ENCODE results near the gene PIN1. TPM values are rescaled to one million over a fixed set of nuclear protein-coding genes. Genes with fewer than 3 reads are reported as not detected.

Gene PIN1
- total and polyA plus RNA-seq, 2 of the 8 experiments (the other 6 are each of a cell fraction or from before 2014, with no cell fraction given): 78.3 to 90.8 TPM

- no peak overlapping the region for H2BK20ac ChIP-seq (ENCODE audit: low read length)
- CTCF ChIA-PET (ENCODE audit: partially characterized antibody): interaction anchor here (3.5 kb wide), 1 partner anchor 9 kb away, joined by 18 read pairs; no protein-coding TSS in a partner anchor
- H2BK120ac ChIP-seq (replicated peaks; ENCODE audit: low read depth, low read length): no peak overlapping the region
- no peak overlapping the region for H3K23ac ChIP-seq (ENCODE audit: insufficient read length)
- H3K27ac ChIP-seq (ENCODE audit: low read depth, low read length): no peak overlapping the region
- no peak overlapping the region for H2BK5ac ChIP-seq (ENCODE audit: low read depth, low read length)
- H3K18ac ChIP-seq (ENCODE audit: extremely low read depth, low read length): no peak overlapping the region
- no peak overlapping the region for H2BK15ac ChIP-seq (ENCODE audit: low read length)
- POLR2A ChIA-PET (ENCODE audit: partially characterized antibody): interaction anchor here (1.0 kb wide), 1 partner anchor 253 kb away, joined by 3 read pairs; no protein-coding TSS in a partner anchor
- no peak for TF ChIP-seq SAP30 (IDR thresholded peaks at IDR 0.05; ENCODE audit: insufficient read depth, insufficient replicate concordance, low read length)
- TF ChIP-seq BRCA1 (IDR thresholded peaks at IDR 0.05; ENCODE audit: low read depth, low read length): no peak
- TF ChIP-seq CHD2 (IDR thresholded peaks at IDR 0.05; ENCODE audit: low read length): no peak
- no peak for TF ChIP-seq SUZ12 (IDR thresholded peaks at IDR 0.05; ENCODE audit: low read length)
- TF ChIP-seq SP1 (IDR thresholded peaks at IDR 0.05; ENCODE audit: low read depth, low read length): no peak
- no peak for TF ChIP-seq TCF12 (IDR thresholded peaks at IDR 0.05; ENCODE audit: low read depth, low read length)
- TF ChIP-seq TEAD4 (IDR thresholded peaks at IDR 0.05; ENCODE audit: low read depth, low read length): no peak
- no peak for TF ChIP-seq KDM1A (IDR thresholded peaks at IDR 0.05; ENCODE audit: borderline replicate concordance, low read length)
- no peak for TF ChIP-seq NRF1 (IDR thresholded peaks at IDR 0.05; ENCODE audit: low read depth, low read length)
- TF ChIP-seq CREB1 (IDR thresholded peaks at IDR 0.05): no peak
- H3K56ac ChIP-seq (replicated peaks; ENCODE audit: insufficient read length, low read depth, low read length): no peak overlapping the region
- H3K36me3 ChIP-seq (ENCODE audit: control insufficient read depth in 2 of 4, insufficient read depth in 4 of 4, low read length in 3 of 4): peaks cover 0 to 12% (median 9%) of the 10 kb centered on the region in 4 experiments; a peak in 5 of 8 replicates
- H3K4me1 ChIP-seq (replicated peaks in 1 of 4; ENCODE audit: control insufficient read depth in 3 of 4, insufficient read depth in 4 of 4, low read length in 3 of 4): no peaks in the 10 kb centered on the region; a peak in 1 of 7 replicates
- H3K4ac ChIP-seq (replicated peaks; ENCODE audit: insufficient read length, low read depth, low read length): no peak overlapping the region
- no peak overlapping the region for H4K91ac ChIP-seq (replicated peaks; ENCODE audit: insufficient read length, low read length)
- no peak overlapping the region for H3K4me3 ChIP-seq (ENCODE audit: extremely low read depth in 1 of 4, insufficient read depth in 2 of 4, low read depth in 3 of 4, low read length in 4 of 4)
- no peaks in the 10 kb centered on the region for H3K9me3 ChIP-seq (ENCODE audit: insufficient read depth in 2 of 2, low read depth in 1 of 2, low read length in 1 of 2)
- H4K5ac ChIP-seq (ENCODE audit: insufficient read length, low read depth, low read length): no peak overlapping the region
- H3K79me1 ChIP-seq (ENCODE audit: low read depth, low read length): no peaks in the 10 kb centered on the region
- H4K20me1 ChIP-seq (replicated peaks in 1 of 2; ENCODE audit: control insufficient read depth in 1 of 2, insufficient read depth in 2 of 2, low read length in 2 of 2): peaks cover 1 to 5% of the 10 kb centered on the region in 2 experiments
- WGBS, 2 experiments (ENCODE audit: extremely low coverage in 1 of 2, insufficient coverage in 1 of 2, insufficient read length in 1 of 2, insufficient replicate concordance in 2 of 2, low coverage in 1 of 2, low lambda C conversion rate in 2 of 2, missing lambda C conversion rate in 1 of 2): 98% methylated on average over 13 of the region's 13 CpGs; no CpG with 5 or more reads in 1 of the 2 experiments
- H3K27me3 ChIP-seq (replicated peaks in 1 of 4; ENCODE audit: control insufficient read depth in 3 of 4, extremely low read depth in 1 of 4, insufficient read depth in 3 of 4, low read length in 3 of 4): no peaks in the 10 kb centered on the region
- H3K9ac ChIP-seq (replicated peaks in 1 of 4; ENCODE audit: extremely low read depth in 1 of 4, low read depth in 3 of 4, low read length in 3 of 4): no peak overlapping the region
- no peak overlapping the region for H2AFZ ChIP-seq (ENCODE audit: low read length)
- H3K23me2 ChIP-seq (ENCODE audit: low read depth, low read length): no peaks in the 10 kb centered on the region
- H3K14ac ChIP-seq (ENCODE audit: insufficient read length): no peak overlapping the region
- no peak overlapping the region for H2AK5ac ChIP-seq (ENCODE audit: low read depth, low read length)
- no peaks in the 10 kb centered on the region for H3K79me2 ChIP-seq (ENCODE audit: control insufficient read depth in 1 of 2, insufficient read depth in 2 of 2, low read length in 2 of 2)
- H3K4me2 ChIP-seq (ENCODE audit: insufficient read depth in 1 of 2, low read depth in 2 of 2, low read length in 2 of 2): no peak overlapping the region
- FAIRE-seq (no peak), DNase-seq (ENCODE audit: low read depth in 1 of 2, low spot score in 2 of 2) (no peak)
- no peak overlapping the region for H4K8ac ChIP-seq (ENCODE audit: extremely low read depth, insufficient read depth, low read length)
- H2BK12ac ChIP-seq (ENCODE audit: low read depth, low read length): no peak overlapping the region
These were observed 22.1 kb downstream of the PIN1 start for GRCh38 chr19:9857076-9857721.
